HCT116 (cell line): ENCODE measurements around the gene MSANTD4. TPM values are rescaled to one million over a fixed set of nuclear protein-coding genes. Genes with fewer than 3 reads are reported as not detected.

ENCODE experiments used
- ATAC-seq: fragments of 200-7000 bp; cut with Tn5 transposase; 2 replicates; pipeline ENCODE4 v1.9.1; 2020; ENCODE audit warnings: mild to moderate bottlenecking, moderate library complexity
- BruUV-seq: library from RNA; stranded (reverse); fragments of 400-500 nt; replicated peaks from 2 replicates; lab custom pipeline; 2021; lab: Mats Ljungman, UMichigan
- CTCF ChIA-PET: fragments of 300-600 bp; sonication (Branson Sonifier 250); formaldehyde crosslinking; loops from one replicate; lab custom pipeline; 2021; ENCODE audit warnings: antibody characterized with exemption; lab: Charles Lee
- POLR2A ChIA-PET: fragments of 300-600, 350-600 bp; sonication (Branson Sonifier 250); formaldehyde crosslinking; loops from one replicate; lab custom pipeline; 2021; ENCODE audit warnings: antibody characterized with exemption; lab: Charles Lee
- RAD21 ChIA-PET, 2 experiments: fragments of 300-600 bp; sonication (Branson Sonifier 250); formaldehyde crosslinking; loops; one replicate each; lab custom pipeline; 2023; ENCODE audit warnings: low total read pairs in 2 of 2; ENCODE audit not compliant: uncharacterized antibody in 2 of 2, unreplicated experiment in 2 of 2, low non-redundant PET in 1 of 2; lab: Charles Lee
- DNase-seq: peaks from one replicate; pipeline ENCODE4 v3.0.0-alpha.2; 2010; ENCODE audit warnings: low read depth, low spot score
- H2AFZ ChIP-seq: fragments of 200-600 bp; shearing (Covaris generic), sonication (generic); 2 replicates; pipeline ENCODE4 v1.6.1; 2017; ENCODE audit warnings: low read depth, mixed run types, mixed read lengths, antibody characterized with exemption, low read length; ENCODE audit not compliant: poor library complexity, severe bottlenecking
- H3K27ac ChIP-seq: 2 replicates; pipeline ENCODE4 v1.5.1; 2012; ENCODE audit warnings: low read depth, low read length
- H3K27me3 ChIP-seq: fragments of 200-600 bp; sonication (generic); 2 replicates; pipeline ENCODE4 v1.6.1; 2016; ENCODE audit warnings: mixed run types, low read length, mixed read lengths; ENCODE audit not compliant: insufficient read depth
- H3K36me3 ChIP-seq, 2 experiments: fragments of 200-500 bp in 1 of 2; fragments of 200-600 bp in 1 of 2; sonication (Bioruptor generic) in 1 of 2; sonication (generic) in 1 of 2; 2 replicates each; pipeline versions ENCODE4 v1.5.1 to v1.6.1; 2014 to 2016; ENCODE audit warnings: low read length in 2 of 2, inconsistent platforms in 1 of 2, mixed read lengths in 1 of 2, mixed run types in 1 of 2; ENCODE audit not compliant: insufficient read depth in 2 of 2, control insufficient read depth in 1 of 2
- H3K4me1 ChIP-seq, 2 experiments: fragments of 200-600 bp in 1 of 2; sonication (generic) in 1 of 2; 2 replicates each; pipeline versions ENCODE4 v1.5.1 to v1.6.1; 2012 to 2017; ENCODE audit warnings: low read length in 2 of 2, inconsistent platforms in 1 of 2, mild to moderate bottlenecking in 1 of 2, mixed read lengths in 1 of 2, mixed run types in 1 of 2, moderate library complexity in 1 of 2; ENCODE audit not compliant: insufficient read depth in 2 of 2, control insufficient read depth in 1 of 2
- H3K4me2 ChIP-seq: fragments of 200-600 bp; sonication (generic); 2 replicates; pipeline ENCODE4 v1.6.1; 2017; ENCODE audit warnings: mixed run types, low read length, mixed read lengths
- H3K4me3 ChIP-seq, 2 experiments: fragments of 200-600 bp in 1 of 2; sonication (generic) in 1 of 2; replicated peaks in 1 of 2; 2 replicates each; pipeline ENCODE4 v1.5.1; 2011 to 2016; ENCODE audit warnings: low read length in 2 of 2, control low read depth in 1 of 2, low read depth in 1 of 2, mild to moderate bottlenecking in 1 of 2, mixed read lengths in 1 of 2, mixed run types in 1 of 2
- H3K79me2 ChIP-seq: fragments of 200-600 bp; sonication (generic); 2 replicates; pipeline ENCODE4 v1.6.1; 2017; ENCODE audit warnings: mild to moderate bottlenecking, mixed run types, low read length, moderate library complexity, mixed read lengths; ENCODE audit not compliant: insufficient read depth
- H3K9ac ChIP-seq: fragments of 200-600 bp; sonication (generic); 2 replicates; pipeline ENCODE4 v1.6.1; 2016; ENCODE audit warnings: low read length, mixed read lengths
- H3K9me2 ChIP-seq: fragments of 200-600 bp; sonication (generic), shearing (Covaris generic); 2 replicates; pipeline ENCODE4 v1.6.1; 2017; ENCODE audit warnings: mixed run types, mild to moderate bottlenecking, moderate library complexity; ENCODE audit not compliant: insufficient read depth
- H3K9me3 ChIP-seq, 2 experiments: fragments of 200-500 bp in 1 of 2; fragments of 200-600 bp in 1 of 2; sonication (Bioruptor generic) in 1 of 2; sonication (generic) in 1 of 2; 2 replicates each; pipeline ENCODE4 v1.6.1; 2014 to 2017; ENCODE audit warnings: low read length in 2 of 2, mixed read lengths in 2 of 2, inconsistent platforms in 1 of 2, low read depth in 1 of 2, mild to moderate bottlenecking in 1 of 2, mixed run types in 1 of 2, moderate library complexity in 1 of 2; ENCODE audit not compliant: control insufficient read depth in 1 of 2, insufficient read depth in 1 of 2
- H4K20me1 ChIP-seq: fragments of 200-600 bp; sonication (generic), shearing (Covaris generic); 2 replicates; pipeline ENCODE4 v1.6.1; 2017; ENCODE audit warnings: mixed run types, mild to moderate bottlenecking, moderate library complexity; ENCODE audit not compliant: insufficient read depth
- CEBPB ChIP-seq: IDR thresholded peaks from 2 replicates; pipeline ENCODE4 v1.6.1; 2012; ENCODE audit warnings: low read depth
- CTCF ChIP-seq, 3 experiments: fragments of 200-600 bp in 1 of 3; sonication (generic) in 1 of 3; IDR thresholded peaks in 2 of 3; conservative IDR thresholded peaks in 1 of 3; 2 replicates each; pipeline ENCODE4 v1.5.1; 2012 to 2017; ENCODE audit warnings: low read depth in 2 of 3, low read length in 2 of 3, antibody characterized with exemption in 1 of 3, borderline replicate concordance in 1 of 3, control low read depth in 1 of 3, mild to moderate bottlenecking in 1 of 3, mixed read lengths in 1 of 3, mixed run types in 1 of 3, moderate library complexity in 1 of 3; ENCODE audit not compliant: insufficient read depth in 1 of 3
- EZH2 ChIP-seq: fragments of 200-600 bp; sonication (generic); IDR thresholded peaks from 2 replicates; pipeline ENCODE4 v1.6.1; 2017; ENCODE audit warnings: antibody characterized with exemption, mixed run types
- EZH2phosphoT487 ChIP-seq: fragments of 200-600 bp; IDR thresholded peaks from 2 replicates; pipeline ENCODE4 v1.6.1; 2018; ENCODE audit warnings: antibody characterized with exemption, borderline replicate concordance
- POLR2A ChIP-seq: IDR thresholded peaks from 2 replicates; pipeline ENCODE4 v1.7.0; 2011; ENCODE audit warnings: borderline replicate concordance; ENCODE audit not compliant: insufficient read depth, insufficient read length; ENCODE audit errors: extremely low read depth
- POLR2AphosphoS5 ChIP-seq: IDR thresholded peaks from 2 replicates; pipeline ENCODE4 v1.6.1; 2011; ENCODE audit warnings: mild to moderate bottlenecking, low read depth, low read length, moderate library complexity
- SP1 ChIP-seq: IDR thresholded peaks from 2 replicates; pipeline ENCODE4 v1.6.1; 2012; ENCODE audit warnings: low read depth
- TCF7L2 ChIP-seq: IDR thresholded peaks from 2 replicates; pipeline ENCODE4 v1.7.0; 2011; ENCODE audit warnings: borderline replicate concordance, inconsistent platforms; ENCODE audit not compliant: insufficient read depth, insufficient read length; ENCODE audit errors: extremely low read depth
- intact Hi-C: fragments of 100-400 bp; cut with micrococcal nuclease; formaldehyde crosslinking; loops from 2 replicates; pipeline ENCODE4 v1.10.0; 2022
- total RNA-seq: library from RNA; stranded (reverse); gene quantifications from one replicate; pipeline ENCODE4 v1.2.1, GENCODE V29; 2021; ENCODE audit not compliant: unreplicated experiment
- TF ChIP-seq, protein P1 (sequence below): IDR thresholded peaks from 2 replicates; pipeline ENCODE4 v1.6.1; 2012
- TF ChIP-seq, protein P2 (sequence below): IDR thresholded peaks from 2 replicates; pipeline ENCODE4 v1.6.1; 2012
- TF ChIP-seq, protein P3 (sequence below): IDR thresholded peaks from 2 replicates; pipeline ENCODE4 v1.6.1; 2011; ENCODE audit warnings: mild to moderate bottlenecking, low read length, moderate library complexity; ENCODE audit not compliant: insufficient replicate concordance; ENCODE audit errors: extremely low read depth

The MSANTD4 gene
- total RNA-seq, 1 experiment from 2014 or later = 15.7 TPM

DNA sequence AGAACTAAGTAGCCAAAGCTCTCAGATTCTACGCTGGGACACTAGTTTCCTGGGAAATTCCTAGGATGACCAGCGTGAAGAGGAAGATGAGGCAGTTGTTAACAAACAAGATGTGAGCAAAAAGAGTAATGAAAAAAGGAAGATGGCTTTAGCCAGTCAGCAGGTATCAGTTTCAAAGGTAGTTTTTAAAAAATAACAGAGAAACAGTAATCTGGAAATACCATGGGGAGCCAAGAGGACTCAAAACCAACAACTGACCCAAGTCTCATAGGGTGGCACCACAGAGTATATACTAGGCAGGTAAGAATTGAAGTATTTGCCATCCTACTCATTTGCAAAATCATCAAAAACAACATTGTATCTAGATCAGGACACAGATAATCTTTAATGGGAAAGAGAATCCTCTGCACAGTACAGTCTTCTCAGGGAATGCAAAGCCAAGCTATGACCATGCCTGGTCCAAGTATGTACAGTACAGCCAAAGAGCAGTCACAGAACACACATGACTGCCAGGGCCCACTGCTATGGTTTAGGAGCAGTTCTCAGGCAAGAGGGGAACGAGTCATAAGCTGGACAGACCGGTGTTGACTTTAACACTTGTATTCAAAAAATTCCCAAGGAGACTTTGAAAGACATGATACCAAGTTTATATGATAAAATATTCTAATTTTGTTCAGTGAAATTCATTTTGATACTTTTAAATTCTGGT lies 20.6 kb downstream of the MSANTD4 start:
- no peak overlapping the region for H3K4me2 ChIP-seq
- DNase-seq (no peak), ATAC-seq (no peak)
- ChIA-PET RAD21 (no interaction called here), CTCF (no interaction called here), POLR2A (no interaction called here)
- no peaks in the 10 kb centered on the region for H3K27me3 ChIP-seq
- no peak overlapping the region for H2AFZ ChIP-seq
- peaks cover 0 to 8% of the 10 kb centered on the region in 2 experiments; a peak in 1 of 4 replicates for H3K36me3 ChIP-seq
- no peak overlapping the region for H3K4me3 ChIP-seq
- TF ChIP-seq, protein P1, sequence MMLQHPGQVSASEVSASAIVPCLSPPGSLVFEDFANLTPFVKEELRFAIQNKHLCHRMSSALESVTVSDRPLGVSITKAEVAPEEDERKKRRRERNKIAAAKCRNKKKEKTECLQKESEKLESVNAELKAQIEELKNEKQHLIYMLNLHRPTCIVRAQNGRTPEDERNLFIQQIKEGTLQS = no peak
- no peak for TF ChIP-seq TCF7L2
- TF ChIP-seq, protein P2, sequence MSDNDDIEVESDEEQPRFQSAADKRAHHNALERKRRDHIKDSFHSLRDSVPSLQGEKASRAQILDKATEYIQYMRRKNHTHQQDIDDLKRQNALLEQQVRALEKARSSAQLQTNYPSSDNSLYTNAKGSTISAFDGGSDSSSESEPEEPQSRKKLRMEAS = no peak
- TF ChIP-seq POLR2AphosphoS5 = no peak
- no peak for TF ChIP-seq POLR2A
- TF ChIP-seq, protein P3, sequence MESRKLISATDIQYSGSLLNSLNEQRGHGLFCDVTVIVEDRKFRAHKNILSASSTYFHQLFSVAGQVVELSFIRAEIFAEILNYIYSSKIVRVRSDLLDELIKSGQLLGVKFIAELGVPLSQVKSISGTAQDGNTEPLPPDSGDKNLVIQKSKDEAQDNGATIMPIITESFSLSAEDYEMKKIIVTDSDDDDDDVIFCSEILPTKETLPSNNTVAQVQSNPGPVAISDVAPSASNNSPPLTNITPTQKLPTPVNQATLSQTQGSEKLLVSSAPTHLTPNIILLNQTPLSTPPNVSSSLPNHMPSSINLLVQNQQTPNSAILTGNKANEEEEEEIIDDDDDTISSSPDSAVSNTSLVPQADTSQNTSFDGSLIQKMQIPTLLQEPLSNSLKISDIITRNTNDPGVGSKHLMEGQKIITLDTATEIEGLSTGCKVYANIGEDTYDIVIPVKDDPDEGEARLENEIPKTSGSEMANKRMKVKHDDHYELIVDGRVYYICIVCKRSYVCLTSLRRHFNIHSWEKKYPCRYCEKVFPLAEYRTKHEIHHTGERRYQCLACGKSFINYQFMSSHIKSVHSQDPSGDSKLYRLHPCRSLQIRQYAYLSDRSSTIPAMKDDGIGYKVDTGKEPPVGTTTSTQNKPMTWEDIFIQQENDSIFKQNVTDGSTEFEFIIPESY = no peak
- no peak for TF ChIP-seq CTCF (IDR thresholded peaks at IDR 0.05 in 2 of 3, conservative IDR thresholded peaks at IDR 0.05 in 1 of 3; ENCODE audit: borderline replicate concordance in 1 of 3, insufficient read depth in 1 of 3, low read depth in 2 of 3, low read length in 2 of 3)
- TF ChIP-seq SP1 = no peak
- TF ChIP-seq EZH2phosphoT487 = no peak
- TF ChIP-seq EZH2 = no peak
- TF ChIP-seq CEBPB = no peak
- H3K27ac ChIP-seq = no peak overlapping the region
- H3K9ac ChIP-seq = no peak overlapping the region
- no TSS peak for BruUV-seq
- no peaks in the 10 kb centered on the region for H3K9me2 ChIP-seq
- H3K79me2 ChIP-seq = peaks cover 5% of the 10 kb centered on the region; the same call in 1 of the 2 replicates
- H3K4me1 ChIP-seq = no peaks in the 10 kb centered on the region
- intact Hi-C loops = no loop called here
- H4K20me1 ChIP-seq = no peaks in the 10 kb centered on the region
- H3K9me3 ChIP-seq = no peaks in the 10 kb centered on the region
